Stomach (tissue), 9 donors: ENCODE data around the gene SLC7A10. TPM values are rescaled to one million over a fixed set of nuclear protein-coding genes. Genes with fewer than 3 reads are reported as not detected.

ENCODE experiments used
- DNase-seq, 2 donors: peaks; one replicate each; pipeline versions ENCODE4 v3.0.0 to v3.0.0-alpha.2; 2013 to 2019
- H3K27ac ChIP-seq, 5 donors: fragments of 200-600 bp in 4 of 5; sonication (generic) in 4 of 5; one replicate each; pipeline ENCODE4 v1.5.1; 2013 to 2019; ENCODE audit warnings: mild to moderate bottlenecking in 1 of 5, moderate library complexity in 1 of 5
- H3K27me3 ChIP-seq, 3 donors: fragments of 200-600 bp; sonication (generic); one replicate each; pipeline ENCODE4 v1.5.1; 2017 to 2019; ENCODE audit warnings: mixed run types in 1 of 3
- H3K36me3 ChIP-seq, 4 donors: fragments of 200-600 bp; sonication (generic); 1 replicate in 3 of 4; 2 replicates in 1 of 4; pipeline ENCODE4 v1.5.1; 2016 to 2019
- H3K4me1 ChIP-seq, 4 donors: fragments of 200-600 bp; sonication (generic); one replicate each; pipeline ENCODE4 v1.5.1; 2016 to 2019
- H3K4me3 ChIP-seq, 4 donors: fragments of 200-600 bp; sonication (generic) in 3 of 4; one replicate each; pipeline ENCODE4 v1.5.1; 2016 to 2019; ENCODE audit warnings: mild to moderate bottlenecking in 1 of 4
- H3K9me3 ChIP-seq, 4 donors: fragments of 200-600 bp; sonication (generic); one replicate each; pipeline ENCODE4 v1.5.1; 2016 to 2019
- EP300 ChIP-seq: sonication (generic); formaldehyde crosslinking; IDR thresholded peaks from one replicate; pipeline ENCODE4 v1.6.1; 2017; ENCODE audit warnings: antibody characterized with exemption
- POLR2A ChIP-seq, 4 donors: fragments of 450-650 bp; IDR thresholded peaks; one replicate each; pipeline ENCODE4 v1.6.1; 2016; ENCODE audit warnings: antibody characterized with exemption in 4 of 4, control low read depth in 2 of 4, mild to moderate bottlenecking in 1 of 4, moderate library complexity in 1 of 4
- POLR2AphosphoS5 ChIP-seq, 3 donors: sonication (generic); formaldehyde crosslinking; IDR thresholded peaks; one replicate each; pipeline ENCODE4 v1.6.1; 2016; ENCODE audit warnings: antibody characterized with exemption in 3 of 3
- WGBS, 5 donors: extraction: QIAGEN DNeasy Blood & Tissue Kit in 3 of 5; methylation state at CpG; one replicate each; pipeline versions ENCODE4 v1.1.5 to v1.1.7; 2013 to 2018; 5-methylcytosine and 5-hydroxymethylcytosine counted together
- intact Hi-C: fragments of 100-400 bp; cut with DNase I; formaldehyde crosslinking; loops from one replicate; pipeline ENCODE4 v1.15.1; 2023; ENCODE audit warnings: low total_unique reads
- polyA plus RNA-seq, 3 donors: library from polyadenylated mRNA; stranded (reverse); fragments of 200-250 nt; gene quantifications; one replicate each; pipeline ENCODE4 v1.2.3, GENCODE V29; 2013
- total RNA-seq, 5 donors: library from RNA; depleted of rRNA; stranded (reverse); fragments of >200 nt; gene quantifications; one replicate each; pipeline versions ENCODE4 v1.1.0 to v1.2.3, GENCODE V29; 2014 to 2016
- TF ChIP-seq, protein P1 (sequence below), 7 experiments: fragments of 450-650 bp in 4 of 7; fragments of 200-600 bp in 3 of 7; sonication (generic) in 3 of 7; IDR thresholded peaks; one replicate each; pipeline ENCODE4 v1.5.1; 2016 to 2019; ENCODE audit warnings: antibody characterized with exemption in 7 of 7, control low read depth in 2 of 7, mild to moderate bottlenecking in 1 of 7
- donor health status: healthy with polysubstance abuse.
- donor health status: Bipolar disorder and iron deficiency.
- donor health status: healthy.

SLC7A10 gene
- total and polyA plus RNA-seq, 8 donors: 0.73 TPM; not detected in 7

DNA sequence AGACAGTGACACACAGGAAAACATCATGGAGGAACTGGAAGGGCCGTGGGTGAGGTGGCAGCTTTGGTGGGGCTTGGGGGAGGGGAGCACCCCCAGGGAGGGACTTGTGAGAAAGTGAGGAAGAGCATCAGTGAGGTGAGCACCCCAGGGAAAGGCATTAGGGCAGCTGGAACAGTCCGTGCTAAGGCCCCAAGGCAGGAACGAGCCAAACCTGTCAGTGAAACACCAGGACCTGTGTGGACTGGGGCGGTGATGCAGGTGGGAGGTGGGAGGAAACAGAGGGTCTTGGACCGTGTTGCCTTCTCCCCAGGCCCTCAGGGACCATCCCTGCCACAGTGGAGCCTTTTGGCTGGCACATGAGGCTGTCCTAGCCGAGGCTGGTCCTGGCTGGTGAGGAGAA is 17.3 kb upstream of the SLC7A10 start:
- Histone ChIP-seq H3K27ac (no peak overlapping the region), H3K4me3 (no peak overlapping the region), H3K9me3 (peaks cover 0 to 9% (median 6%) of the 10 kb centered on the region in 4 donors), H3K4me1 (peaks cover 8 to 11% (median 10%) of the 10 kb centered on the region in 4 donors), H3K36me3 (no peaks in the 10 kb centered on the region), H3K27me3 (peaks cover 0 to 14% (median 0%) of the 10 kb centered on the region in 3 donors)
- 79 to 87% (median 85%) methylated on average over 6 of the region's 6 CpGs for WGBS, 5 donors
- no peak for TF ChIP-seq POLR2AphosphoS5 (IDR thresholded peaks at IDR 0.05)
- TF ChIP-seq EP300: no peak
- no peak for TF ChIP-seq POLR2A (IDR thresholded peaks at IDR 0.05)
- TF ChIP-seq, protein P1, sequence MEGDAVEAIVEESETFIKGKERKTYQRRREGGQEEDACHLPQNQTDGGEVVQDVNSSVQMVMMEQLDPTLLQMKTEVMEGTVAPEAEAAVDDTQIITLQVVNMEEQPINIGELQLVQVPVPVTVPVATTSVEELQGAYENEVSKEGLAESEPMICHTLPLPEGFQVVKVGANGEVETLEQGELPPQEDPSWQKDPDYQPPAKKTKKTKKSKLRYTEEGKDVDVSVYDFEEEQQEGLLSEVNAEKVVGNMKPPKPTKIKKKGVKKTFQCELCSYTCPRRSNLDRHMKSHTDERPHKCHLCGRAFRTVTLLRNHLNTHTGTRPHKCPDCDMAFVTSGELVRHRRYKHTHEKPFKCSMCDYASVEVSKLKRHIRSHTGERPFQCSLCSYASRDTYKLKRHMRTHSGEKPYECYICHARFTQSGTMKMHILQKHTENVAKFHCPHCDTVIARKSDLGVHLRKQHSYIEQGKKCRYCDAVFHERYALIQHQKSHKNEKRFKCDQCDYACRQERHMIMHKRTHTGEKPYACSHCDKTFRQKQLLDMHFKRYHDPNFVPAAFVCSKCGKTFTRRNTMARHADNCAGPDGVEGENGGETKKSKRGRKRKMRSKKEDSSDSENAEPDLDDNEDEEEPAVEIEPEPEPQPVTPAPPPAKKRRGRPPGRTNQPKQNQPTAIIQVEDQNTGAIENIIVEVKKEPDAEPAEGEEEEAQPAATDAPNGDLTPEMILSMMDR (IDR thresholded peaks at IDR 0.05): no peak
- intact Hi-C loops: loop anchor here (10.0 kb wide), 1 partner anchor 532 kb away; no protein-coding TSS in a partner anchor
- DNase-seq: no peak

DNA sequence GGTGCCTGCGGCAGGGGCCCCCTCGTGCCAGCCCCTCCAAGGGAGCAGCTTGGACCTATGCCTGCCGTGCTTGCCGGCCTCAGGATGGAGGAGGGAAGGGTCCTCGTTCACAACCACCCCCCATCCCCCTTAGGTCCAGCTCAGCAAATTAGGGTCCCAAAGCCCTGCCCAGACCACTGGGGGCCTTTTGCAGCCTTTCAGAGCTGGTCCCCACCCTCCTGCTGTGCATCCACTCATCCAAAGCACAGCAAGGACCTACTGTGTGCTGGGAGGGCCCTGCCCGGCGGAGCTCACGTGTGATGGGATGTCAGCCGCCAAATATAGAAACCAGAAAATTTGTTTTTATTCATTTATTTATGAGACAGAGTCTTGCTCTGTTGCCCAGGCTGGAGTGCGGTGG is 16.5 kb upstream of the SLC7A10 start:
- TF ChIP-seq POLR2A (IDR thresholded peaks at IDR 0.05) (no peak), EP300 (no peak), POLR2AphosphoS5 (IDR thresholded peaks at IDR 0.05) (no peak)
- TF ChIP-seq, protein P1 (IDR thresholded peaks at IDR 0.05): no peak
- intact Hi-C loops: loop anchor here (10.0 kb wide), 1 partner anchor 533 kb away; no protein-coding TSS in a partner anchor
- Histone ChIP-seq H3K27me3 (peaks cover 0 to 14% (median 0%) of the 10 kb centered on the region in 3 donors), H3K4me3 (no peak overlapping the region), H3K27ac (no peak overlapping the region), H3K36me3 (no peaks in the 10 kb centered on the region), H3K9me3 (peaks cover 0 to 9% (median 6%) of the 10 kb centered on the region in 4 donors), H3K4me1 (peaks cover 8 to 11% (median 10%) of the 10 kb centered on the region in 4 donors)
- 68 to 82% (median 78%) methylated on average over 9 to 10 of the region's 10 CpGs for WGBS, 5 donors
- no peak for DNase-seq

GRCh38 chr19:33241530-33242101 is 16.0 kb upstream of the SLC7A10 start:
- H3K4me3 ChIP-seq: no peak overlapping the region
- intact Hi-C loops: loop anchor here (2.0 to 10.0 kb wide), 2 partner anchors 165 to 533 kb away; no protein-coding TSS in a partner anchor

DNA sequence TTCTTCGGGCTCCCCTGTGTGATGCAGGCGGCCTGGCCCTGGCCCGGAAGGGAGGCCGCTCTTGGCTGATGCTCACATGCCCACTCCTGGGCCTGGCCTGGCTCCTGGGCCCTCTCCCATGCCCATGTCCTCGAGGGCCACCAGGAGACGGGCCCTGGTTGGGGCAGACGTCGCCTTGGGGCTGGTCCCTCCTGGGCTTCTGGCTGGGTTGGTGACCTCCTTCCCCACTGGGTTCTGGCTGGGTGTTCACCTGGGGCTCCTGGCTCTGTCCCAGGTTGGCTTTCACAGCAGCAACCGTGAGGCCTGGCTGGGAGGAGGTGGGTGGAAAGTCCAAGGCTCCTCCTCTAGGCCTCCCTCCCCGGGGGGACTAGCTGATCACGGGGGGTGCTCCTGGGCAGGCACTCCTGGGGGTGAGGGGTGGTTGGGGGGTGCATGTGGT is 15.5 kb upstream of the SLC7A10 start:
- TF ChIP-seq, protein P1 (IDR thresholded peaks at IDR 0.05): no peak
- TF ChIP-seq POLR2A (IDR thresholded peaks at IDR 0.05) (no peak), POLR2AphosphoS5 (IDR thresholded peaks at IDR 0.05) (no peak), EP300 (no peak)
- Histone ChIP-seq H3K4me1 (peaks cover 8 to 11% (median 10%) of the 10 kb centered on the region in 4 donors), H3K27me3 (peaks cover 0 to 14% (median 0%) of the 10 kb centered on the region in 3 donors), H3K27ac (no peak overlapping the region), H3K4me3 (no peak overlapping the region), H3K9me3 (peaks cover 0 to 7% (median 5%) of the 10 kb centered on the region in 4 donors), H3K36me3 (no peaks in the 10 kb centered on the region)
- intact Hi-C loops: loop anchor here (2.0 to 10.0 kb wide), 2 partner anchors 166 to 534 kb away; no protein-coding TSS in a partner anchor
- DNase-seq: peak in 1 of 2 donors; percentile 58
- WGBS, 5 donors: 55 to 88% (median 60%) methylated on average over 4 to 11 of the region's 11 CpGs

More at GRCh38 chr19:33241530-33242101, 16.0 kb upstream of the SLC7A10 start:
- no peak overlapping the region for H3K27ac ChIP-seq
- DNase-seq: peak; percentile 31 to 60
- peaks cover 0 to 14% (median 0%) of the 10 kb centered on the region in 3 donors for H3K27me3 ChIP-seq
- H3K36me3 ChIP-seq: no peaks in the 10 kb centered on the region
- WGBS, 5 donors: 0 to 13% (median 6%) methylated on average over 4 to 22 of the region's 22 CpGs
- peaks cover 0 to 9% (median 6%) of the 10 kb centered on the region in 4 donors for H3K9me3 ChIP-seq
- no peak for TF ChIP-seq POLR2A (IDR thresholded peaks at IDR 0.05)
- TF ChIP-seq, protein P1 (IDR thresholded peaks at IDR 0.05): peak in 5 of 7 experiments; percentile 52 to 88 (median 80)
- peaks cover 8 to 11% (median 10%) of the 10 kb centered on the region in 4 donors for H3K4me1 ChIP-seq
